Neural cell (in vitro differentiated cells): ENCODE measurements around the gene ZFYVE28. TPM values are rescaled to one million over a fixed set of nuclear protein-coding genes. Genes with fewer than 3 reads are reported as not detected.

Source experiments
- H2AFZ ChIP-seq: fragments of 200-600, 300-800 bp; sonication (generic), shearing (Covaris generic); 2 replicates; pipeline ENCODE4 v1.6.0; 2014; ENCODE audit warnings: low read depth, mild to moderate bottlenecking, antibody characterized with exemption, low read length, moderate library complexity
- H3F3A ChIP-seq: fragments of 200-600 bp; shearing (Covaris generic); 2 replicates; pipeline ENCODE4 v1.6.1; 2016; ENCODE audit warnings: mild to moderate bottlenecking, moderate library complexity, mixed read lengths, antibody characterized with exemption, low read length; ENCODE audit not compliant: insufficient read depth, poor library complexity, severe bottlenecking
- H3K27ac ChIP-seq: fragments of 200-600, 300-800 bp; sonication (generic), shearing (Covaris generic); 2 replicates; pipeline ENCODE4 v1.5.1; 2014; ENCODE audit warnings: mild to moderate bottlenecking, low read length, moderate library complexity
- H3K27me3 ChIP-seq: fragments of 300-800, 200-600 bp; sonication (generic), shearing (Covaris generic); 2 replicates; pipeline ENCODE4 v1.6.0; 2014; ENCODE audit warnings: mild to moderate bottlenecking, low read depth, low read length, moderate library complexity; ENCODE audit not compliant: insufficient read depth
- H3K36me3 ChIP-seq: fragments of 300-800, 200-600 bp; sonication (generic), shearing (Covaris generic); 2 replicates; pipeline ENCODE4 v1.5.1; 2014; ENCODE audit warnings: mild to moderate bottlenecking, antibody characterized with exemption, low read length, moderate library complexity; ENCODE audit not compliant: insufficient read depth
- H3K4me2 ChIP-seq: fragments of 300-800, 200-600 bp; sonication (generic), shearing (Covaris generic); 2 replicates; pipeline ENCODE4 v1.6.0; 2014; ENCODE audit warnings: mild to moderate bottlenecking, low read length
- H3K4me3 ChIP-seq: fragments of 300-800, 200-600 bp; sonication (generic), shearing (Covaris generic); 2 replicates; pipeline ENCODE4 v1.5.1; 2014; ENCODE audit warnings: mild to moderate bottlenecking, low read length, moderate library complexity
- H3K79me2 ChIP-seq: fragments of 200-600 bp; shearing (Covaris generic); replicated peaks from 2 replicates; pipeline ENCODE4 v1.6.0; 2014; ENCODE audit warnings: mild to moderate bottlenecking, low read length, moderate library complexity; ENCODE audit not compliant: insufficient read depth
- H3K9ac ChIP-seq: fragments of 300-800, 200-600 bp; sonication (generic), shearing (Covaris generic); 2 replicates; pipeline ENCODE4 v1.6.1; 2016; ENCODE audit warnings: mild to moderate bottlenecking, low read length, mixed read lengths
- H3K9me2 ChIP-seq: fragments of 200-600 bp; shearing (Covaris generic); 2 replicates; pipeline ENCODE4 v1.6.1; 2016; ENCODE audit warnings: mild to moderate bottlenecking, low read length, mixed read lengths; ENCODE audit not compliant: insufficient read depth
- H3K9me3 ChIP-seq: fragments of 200-600, 300-800 bp; sonication (generic), shearing (Covaris generic); 2 replicates; pipeline ENCODE4 v1.6.1; 2016; ENCODE audit warnings: mild to moderate bottlenecking, mixed run types, low read length, moderate library complexity, mixed read lengths
- H4K20me1 ChIP-seq: fragments of 200-600 bp; shearing (Covaris generic); 2 replicates; pipeline ENCODE4 v1.6.1; 2016; ENCODE audit warnings: mild to moderate bottlenecking, mixed run types; ENCODE audit not compliant: insufficient read depth
- CTCF ChIP-seq: fragments of 450-650 bp; IDR thresholded peaks from 2 replicates; pipeline ENCODE4 v1.5.1; 2014; ENCODE audit warnings: antibody characterized with exemption, mild to moderate bottlenecking, moderate library complexity; ENCODE audit not compliant: poor library complexity, severe bottlenecking
- EP300 ChIP-seq: fragments of 450-650 bp; conservative IDR thresholded peaks from 2 replicates; pipeline ENCODE4 v1.6.1; 2014; ENCODE audit warnings: antibody characterized with exemption, mild to moderate bottlenecking, moderate library complexity; ENCODE audit not compliant: poor library complexity, severe bottlenecking
- EZH2 ChIP-seq: fragments of 200-600, 300-800 bp; shearing (Covaris generic), sonication (generic); IDR thresholded peaks from 2 replicates; pipeline ENCODE4 v1.6.1; 2014; ENCODE audit warnings: antibody characterized with exemption, low read length, borderline replicate concordance, mild to moderate bottlenecking; ENCODE audit not compliant: insufficient read depth, poor library complexity, severe bottlenecking
- MXI1 ChIP-seq: fragments of 450-650 bp; conservative IDR thresholded peaks from 2 replicates; pipeline ENCODE4 v1.6.1; 2014; ENCODE audit warnings: antibody characterized with exemption, mild to moderate bottlenecking; ENCODE audit not compliant: poor library complexity, severe bottlenecking
- POLR2AphosphoS5 ChIP-seq: IDR thresholded peaks from 2 replicates; pipeline ENCODE4 v1.6.1; 2012
- RAD21 ChIP-seq: fragments of 450-650 bp; conservative IDR thresholded peaks from 2 replicates; pipeline ENCODE4 v1.6.1; 2014; ENCODE audit warnings: antibody characterized with exemption, mild to moderate bottlenecking, moderate library complexity
- REST ChIP-seq: IDR thresholded peaks from 2 replicates; pipeline ENCODE4 v1.6.1; 2012; ENCODE audit warnings: borderline replicate concordance
- SMC3 ChIP-seq: fragments of 450-650 bp; conservative IDR thresholded peaks from 2 replicates; pipeline ENCODE4 v1.6.1; 2014; ENCODE audit warnings: antibody characterized with exemption, mild to moderate bottlenecking, moderate library complexity; ENCODE audit not compliant: poor library complexity
- TAF1 ChIP-seq: IDR thresholded peaks from 2 replicates; pipeline ENCODE4 v1.6.1; 2012; ENCODE audit warnings: low read depth
- polyA plus RNA-seq: library from polyadenylated mRNA; depleted of rRNA; stranded (reverse); fragments of >200 nt; gene quantifications from 2 replicates; pipeline ENCODE4 v1.2.3, GENCODE V29; 2014

The ZFYVE28 gene
- polyA plus RNA-seq, 1 donor from 2014 or later, result 2.4 TPM

- Histone ChIP-seq H3K27ac (no peak overlapping the region), H3K9me3 (no peaks in the 10 kb centered on the region), H3K27me3 (no peaks in the 10 kb centered on the region), H3K4me2 (no peak overlapping the region), H3F3A (no peaks in the 10 kb centered on the region), H4K20me1 (no peaks in the 10 kb centered on the region), H3K9ac (no peak overlapping the region), H3K4me3 (no peak overlapping the region), H3K36me3 (no peaks in the 10 kb centered on the region), H3K79me2 (no peaks in the 10 kb centered on the region), H2AFZ (no peak overlapping the region), H3K9me2 (no peaks in the 10 kb centered on the region)
- TF ChIP-seq RAD21 (no peak), EP300 (no peak), REST (no peak), TAF1 (no peak), POLR2AphosphoS5 (no peak), SMC3 (no peak), EZH2 (no peak), MXI1 (no peak), CTCF (no peak)
These were observed 30.1 kb upstream of the ZFYVE28 start for GRCh38 chr4:2448589-2448988.

- Histone ChIP-seq H3K27ac (no peak overlapping the region), H3K9ac (no peak overlapping the region), H3K79me2 (no peaks in the 10 kb centered on the region), H3K4me2 (no peak overlapping the region), H3K4me3 (no peak overlapping the region), H2AFZ (no peak overlapping the region), H3K9me3 (no peaks in the 10 kb centered on the region), H3K36me3 (no peaks in the 10 kb centered on the region), H3K27me3 (no peaks in the 10 kb centered on the region), H3K9me2 (no peaks in the 10 kb centered on the region), H3F3A (no peaks in the 10 kb centered on the region), H4K20me1 (no peaks in the 10 kb centered on the region)
- TF ChIP-seq EP300 (no peak), EZH2 (no peak)
These were observed 28.5 kb upstream of the ZFYVE28 start for GRCh38 chr4:2446656-2447564.
